DND-41 (cell line): Measurements from ENCODE around the gene CCL24.
A peak's percentile ranks its signal among the peaks of the same experiment; 100 is the strongest.

Experiments
- EZH2 ChIP-seq: IDR thresholded peaks from 3 replicates; pipeline ENCODE4 v1.6.1; 2012; ENCODE audit warnings: borderline replicate concordance, low read depth, mild to moderate bottlenecking, moderate library complexity, low read length, inconsistent platforms; ENCODE audit not compliant: severe bottlenecking
- TF ChIP-seq, protein P1 (sequence below): IDR thresholded peaks from 2 replicates; pipeline ENCODE4 v1.5.1; 2012; ENCODE audit warnings: borderline replicate concordance, low read length, moderate library complexity, mild to moderate bottlenecking; ENCODE audit not compliant: poor library complexity, severe bottlenecking; ENCODE audit errors: extremely low read depth

DNA sequence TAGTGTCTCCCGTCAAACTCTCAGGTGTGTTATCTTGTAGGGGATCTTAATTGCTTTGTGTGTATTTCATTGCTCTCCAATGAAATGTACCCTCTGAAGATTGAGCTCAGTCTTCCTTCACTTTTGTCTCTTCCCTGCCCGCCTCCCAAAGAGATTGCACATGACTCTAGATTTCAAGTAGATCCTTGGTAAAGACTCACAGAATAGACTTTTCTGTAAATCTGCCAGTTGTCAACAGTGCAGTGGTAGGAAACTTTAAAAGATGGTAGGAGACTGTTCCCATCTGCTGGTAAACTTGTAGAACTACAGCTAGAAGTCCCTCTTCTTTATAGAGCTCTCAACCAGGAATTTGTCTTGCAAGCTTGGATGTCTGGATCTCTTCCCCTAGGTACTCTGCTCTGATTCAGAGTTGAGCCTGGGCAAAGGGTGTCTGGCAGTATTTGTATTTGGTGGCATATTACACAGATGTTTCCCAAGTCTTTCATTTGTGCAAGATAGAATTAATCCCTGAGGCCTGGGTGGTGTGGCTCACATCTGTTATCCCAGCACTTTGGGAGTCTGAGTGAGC, 51.2 kb downstream of the CCL24 start:
- TF ChIP-seq, protein P1, sequence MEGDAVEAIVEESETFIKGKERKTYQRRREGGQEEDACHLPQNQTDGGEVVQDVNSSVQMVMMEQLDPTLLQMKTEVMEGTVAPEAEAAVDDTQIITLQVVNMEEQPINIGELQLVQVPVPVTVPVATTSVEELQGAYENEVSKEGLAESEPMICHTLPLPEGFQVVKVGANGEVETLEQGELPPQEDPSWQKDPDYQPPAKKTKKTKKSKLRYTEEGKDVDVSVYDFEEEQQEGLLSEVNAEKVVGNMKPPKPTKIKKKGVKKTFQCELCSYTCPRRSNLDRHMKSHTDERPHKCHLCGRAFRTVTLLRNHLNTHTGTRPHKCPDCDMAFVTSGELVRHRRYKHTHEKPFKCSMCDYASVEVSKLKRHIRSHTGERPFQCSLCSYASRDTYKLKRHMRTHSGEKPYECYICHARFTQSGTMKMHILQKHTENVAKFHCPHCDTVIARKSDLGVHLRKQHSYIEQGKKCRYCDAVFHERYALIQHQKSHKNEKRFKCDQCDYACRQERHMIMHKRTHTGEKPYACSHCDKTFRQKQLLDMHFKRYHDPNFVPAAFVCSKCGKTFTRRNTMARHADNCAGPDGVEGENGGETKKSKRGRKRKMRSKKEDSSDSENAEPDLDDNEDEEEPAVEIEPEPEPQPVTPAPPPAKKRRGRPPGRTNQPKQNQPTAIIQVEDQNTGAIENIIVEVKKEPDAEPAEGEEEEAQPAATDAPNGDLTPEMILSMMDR: peak; percentile 74
- no peak for TF ChIP-seq EZH2
